ENCODE data around the gene ESRRG.

ESRRG gene

DNA sequence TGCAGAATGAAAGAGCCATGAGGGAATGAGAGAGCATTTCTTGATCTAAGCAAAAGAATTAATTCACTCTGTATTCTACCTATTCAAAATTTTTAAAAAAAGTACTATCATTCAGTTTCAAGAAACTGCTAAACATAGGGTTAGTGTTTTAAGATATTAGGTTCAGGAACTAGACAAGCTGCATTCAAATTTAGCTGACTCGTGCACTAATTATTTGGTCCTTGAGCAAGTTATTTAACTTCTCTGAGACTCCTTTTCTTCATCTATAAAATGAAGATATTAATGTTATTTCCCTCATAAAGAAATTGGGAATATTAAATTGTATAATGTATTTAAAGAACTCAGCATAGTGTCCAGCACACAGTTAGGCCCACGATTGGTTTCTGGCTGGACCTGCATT is 225.0 kb downstream of the ESRRG start:
- Histone ChIP-seq H3K4me3 (ENCODE audit: low read length) (no peak overlapping the region), H3K27me3 (ENCODE audit: control insufficient read depth, insufficient read depth, low read length) (no peaks in the 10 kb centered on the region), H3K36me3 (ENCODE audit: insufficient read depth, low read length) (no peaks in the 10 kb centered on the region), H3K4me1 (ENCODE audit: control insufficient read depth, insufficient read depth, low read length) (no peaks in the 10 kb centered on the region), H3K9ac (ENCODE audit: low read depth, low read length) (no peak overlapping the region), H3K9me3 (replicated peaks; ENCODE audit: low read length) (no peaks in the 10 kb centered on the region), H3K4me2 (ENCODE audit: low read length) (no peak overlapping the region)

- Histone ChIP-seq H3K4me2 (ENCODE audit: low read length) (no peak overlapping the region), H3K9ac (ENCODE audit: low read depth, low read length) (no peak overlapping the region), H3K9me3 (replicated peaks; ENCODE audit: low read length) (no peaks in the 10 kb centered on the region), H3K4me1 (ENCODE audit: control insufficient read depth, insufficient read depth, low read length) (no peaks in the 10 kb centered on the region), H3K27me3 (ENCODE audit: control insufficient read depth, insufficient read depth, low read length) (no peaks in the 10 kb centered on the region), H3K36me3 (ENCODE audit: insufficient read depth, low read length) (no peaks in the 10 kb centered on the region), H3K4me3 (ENCODE audit: low read length) (no peak overlapping the region)
Observed at GRCh38 chr1:216485042-216485441, 238.2 kb downstream of the ESRRG start.

DNA sequence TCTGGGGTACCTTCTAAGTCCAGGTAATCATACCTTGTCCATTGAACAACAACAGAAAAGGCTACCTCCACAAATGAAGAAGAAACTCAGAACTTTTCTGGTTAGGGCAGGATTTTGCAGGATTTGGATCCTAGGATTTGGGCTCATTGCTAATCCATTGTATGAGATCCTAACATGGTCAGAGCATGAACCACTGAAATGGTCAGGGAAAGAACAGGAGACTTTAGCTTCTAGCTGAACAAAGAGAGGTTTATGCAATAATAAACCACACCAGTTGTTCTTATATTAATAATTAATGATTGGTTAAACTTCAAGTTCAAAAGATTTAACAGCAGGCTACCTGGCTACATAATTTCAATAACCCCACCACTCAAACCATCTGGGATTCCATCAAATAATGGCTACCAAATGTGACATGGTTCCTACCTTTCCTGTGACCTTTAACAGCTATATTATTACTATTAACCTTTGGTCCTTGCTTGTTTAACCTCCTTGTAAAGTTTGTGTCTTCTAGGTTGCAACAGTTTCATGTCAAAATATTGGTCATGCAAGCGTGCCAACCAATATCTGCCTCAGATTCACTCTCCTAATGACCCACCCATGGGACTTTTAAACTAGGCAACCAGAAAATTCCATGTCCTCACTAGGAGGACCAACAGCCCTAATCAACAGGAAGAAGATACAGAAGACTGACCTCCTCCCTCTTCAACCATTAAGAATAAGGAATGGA is 239.4 kb downstream of the ESRRG start:
- H3K4me1 ChIP-seq (ENCODE audit: control insufficient read depth, insufficient read depth, low read length): no peaks in the 10 kb centered on the region
- no peaks in the 10 kb centered on the region for H3K27me3 ChIP-seq (ENCODE audit: control insufficient read depth, insufficient read depth, low read length)
- no peak overlapping the region for H3K4me3 ChIP-seq (ENCODE audit: low read length)
- no peak overlapping the region for H3K9ac ChIP-seq (ENCODE audit: low read depth, low read length)
- H3K9me3 ChIP-seq (replicated peaks; ENCODE audit: low read length): no peaks in the 10 kb centered on the region
- H3K4me2 ChIP-seq (ENCODE audit: low read length): no peak overlapping the region
- no peaks in the 10 kb centered on the region for H3K36me3 ChIP-seq (ENCODE audit: insufficient read depth, low read length)

GRCh38 chr1:216482620-216483019 is 240.6 kb downstream of the ESRRG start:
- no peak overlapping the region for H3K4me2 ChIP-seq (ENCODE audit: low read length)
- no peaks in the 10 kb centered on the region for H3K36me3 ChIP-seq (ENCODE audit: insufficient read depth, low read length)
- no peak overlapping the region for H3K9ac ChIP-seq (ENCODE audit: low read depth, low read length)
- no peak overlapping the region for H3K4me3 ChIP-seq (ENCODE audit: low read length)
- H3K4me1 ChIP-seq (ENCODE audit: control insufficient read depth, insufficient read depth, low read length): no peaks in the 10 kb centered on the region
- H3K27me3 ChIP-seq (ENCODE audit: control insufficient read depth, insufficient read depth, low read length): no peaks in the 10 kb centered on the region
- H3K9me3 ChIP-seq (replicated peaks; ENCODE audit: low read length): no peaks in the 10 kb centered on the region

GRCh38 chr1:216478238-216478637 is 245.0 kb downstream of the ESRRG start:
- H3K4me2 ChIP-seq (ENCODE audit: low read length): no peak overlapping the region
- no peaks in the 10 kb centered on the region for H3K36me3 ChIP-seq (ENCODE audit: insufficient read depth, low read length)
- no peak overlapping the region for H3K4me3 ChIP-seq (ENCODE audit: low read length)

DNA sequence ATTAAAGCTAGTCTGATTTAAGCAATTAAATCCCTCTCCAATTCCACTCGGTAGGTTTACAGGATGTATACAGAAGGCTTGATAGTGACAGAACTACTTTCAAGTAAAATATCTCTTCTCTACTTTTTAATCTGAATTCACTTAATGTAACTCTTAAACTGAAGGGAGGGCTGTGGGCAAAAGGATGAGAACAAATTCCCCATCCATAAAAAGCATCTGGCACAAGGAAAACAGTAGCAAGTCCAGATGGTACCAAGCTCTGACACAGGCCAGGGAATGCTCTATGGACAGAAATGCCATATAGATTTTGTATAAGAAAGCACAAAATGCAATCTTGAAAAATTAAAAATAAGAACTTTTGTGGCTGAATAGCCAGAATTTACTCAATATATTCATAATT is 246.9 kb downstream of the ESRRG start:
- H3K4me1 ChIP-seq (ENCODE audit: control insufficient read depth, insufficient read depth, low read length): no peaks in the 10 kb centered on the region
- H3K9me3 ChIP-seq (replicated peaks; ENCODE audit: low read length): no peaks in the 10 kb centered on the region
- no peaks in the 10 kb centered on the region for H3K27me3 ChIP-seq (ENCODE audit: control insufficient read depth, insufficient read depth, low read length)
- no peak overlapping the region for H3K4me2 ChIP-seq (ENCODE audit: low read length)
- H3K36me3 ChIP-seq (ENCODE audit: insufficient read depth, low read length): no peaks in the 10 kb centered on the region
- no peak overlapping the region for H3K4me3 ChIP-seq (ENCODE audit: low read length)
- H3K9ac ChIP-seq (ENCODE audit: low read depth, low read length): no peak overlapping the region

More at GRCh38 chr1:216478238-216478637, 245.0 kb downstream of the ESRRG start:
- no peak overlapping the region for H3K9ac ChIP-seq (ENCODE audit: low read depth, low read length)
- no peaks in the 10 kb centered on the region for H3K27me3 ChIP-seq (ENCODE audit: control insufficient read depth, insufficient read depth, low read length)
- H3K4me1 ChIP-seq (ENCODE audit: control insufficient read depth, insufficient read depth, low read length): no peaks in the 10 kb centered on the region
- no peaks in the 10 kb centered on the region for H3K9me3 ChIP-seq (replicated peaks; ENCODE audit: low read length)

GRCh38 chr1:216475659-216476276 is 247.5 kb downstream of the ESRRG start:
- H3K9me3 ChIP-seq (replicated peaks; ENCODE audit: low read length): no peaks in the 10 kb centered on the region
- H3K9ac ChIP-seq (ENCODE audit: low read depth, low read length): no peak overlapping the region
- no peak overlapping the region for H3K4me2 ChIP-seq (ENCODE audit: low read length)
- no peaks in the 10 kb centered on the region for H3K36me3 ChIP-seq (ENCODE audit: insufficient read depth, low read length)
- H3K27me3 ChIP-seq (ENCODE audit: control insufficient read depth, insufficient read depth, low read length): no peaks in the 10 kb centered on the region
- no peak overlapping the region for H3K4me3 ChIP-seq (ENCODE audit: low read length)
- no peaks in the 10 kb centered on the region for H3K4me1 ChIP-seq (ENCODE audit: control insufficient read depth, insufficient read depth, low read length)

DNA sequence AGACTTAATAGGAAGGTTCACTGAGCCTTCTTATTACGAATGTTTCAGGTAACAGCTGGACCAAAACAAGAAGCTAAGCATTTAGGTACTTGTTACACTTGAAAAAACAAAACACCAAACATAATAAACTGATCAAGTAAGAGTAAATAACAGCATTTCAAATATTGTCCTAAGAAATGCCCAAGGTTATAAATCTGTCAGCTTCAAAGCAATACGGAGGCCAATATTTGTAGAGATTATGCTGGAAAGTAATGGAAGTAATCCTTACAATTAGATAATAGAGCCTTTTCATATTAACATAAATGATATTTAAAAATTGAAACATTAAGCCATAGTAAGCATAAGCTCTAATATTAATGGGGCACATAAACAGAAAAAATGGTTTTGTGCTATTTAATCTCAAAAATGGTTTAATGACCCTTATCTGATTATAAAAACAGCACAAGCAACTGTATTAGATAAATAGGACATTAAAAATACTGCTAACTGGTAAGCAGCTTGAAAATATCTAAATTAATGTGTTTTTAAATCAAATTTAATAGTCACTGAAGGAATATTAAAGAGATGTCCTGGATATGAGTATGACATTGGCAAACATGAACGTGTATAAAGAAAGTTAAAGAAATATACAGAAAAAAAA is 256.9 kb downstream of the ESRRG start:
- no peak overlapping the region for H3K4me3 ChIP-seq (ENCODE audit: low read length)
- H3K36me3 ChIP-seq (ENCODE audit: insufficient read depth, low read length): no peaks in the 10 kb centered on the region
- no peak overlapping the region for H3K4me2 ChIP-seq (ENCODE audit: low read length)
- no peak overlapping the region for H3K9ac ChIP-seq (ENCODE audit: low read depth, low read length)
- no peaks in the 10 kb centered on the region for H3K27me3 ChIP-seq (ENCODE audit: control insufficient read depth, insufficient read depth, low read length)
- H3K4me1 ChIP-seq (ENCODE audit: control insufficient read depth, insufficient read depth, low read length): peaks cover 34% of the 10 kb centered on the region
- H3K9me3 ChIP-seq (replicated peaks; ENCODE audit: low read length): no peaks in the 10 kb centered on the region

GRCh38 chr1:216464489-216464888 is 258.7 kb downstream of the ESRRG start:
- peaks cover 39% of the 10 kb centered on the region for H3K4me1 ChIP-seq (ENCODE audit: control insufficient read depth, insufficient read depth, low read length)
- H3K36me3 ChIP-seq (ENCODE audit: insufficient read depth, low read length): no peaks in the 10 kb centered on the region
- H3K27me3 ChIP-seq (ENCODE audit: control insufficient read depth, insufficient read depth, low read length): no peaks in the 10 kb centered on the region
- H3K9me3 ChIP-seq (replicated peaks; ENCODE audit: low read length): no peaks in the 10 kb centered on the region
- no peak overlapping the region for H3K9ac ChIP-seq (ENCODE audit: low read depth, low read length)
- H3K4me3 ChIP-seq (ENCODE audit: low read length): no peak overlapping the region
- no peak overlapping the region for H3K4me2 ChIP-seq (ENCODE audit: low read length)

- H3K4me2 ChIP-seq (ENCODE audit: low read length): no peak overlapping the region
- H3K9me3 ChIP-seq (replicated peaks; ENCODE audit: low read length): no peaks in the 10 kb centered on the region
- no peak overlapping the region for H3K4me3 ChIP-seq (ENCODE audit: low read length)
- H3K9ac ChIP-seq (ENCODE audit: low read depth, low read length): no peak overlapping the region
- no peaks in the 10 kb centered on the region for H3K27me3 ChIP-seq (ENCODE audit: control insufficient read depth, insufficient read depth, low read length)
- no peaks in the 10 kb centered on the region for H3K36me3 ChIP-seq (ENCODE audit: insufficient read depth, low read length)
- peaks cover 54% of the 10 kb centered on the region for H3K4me1 ChIP-seq (ENCODE audit: control insufficient read depth, insufficient read depth, low read length)
Observed at GRCh38 chr1:216462066-216462775, 261.0 kb downstream of the ESRRG start.

DNA sequence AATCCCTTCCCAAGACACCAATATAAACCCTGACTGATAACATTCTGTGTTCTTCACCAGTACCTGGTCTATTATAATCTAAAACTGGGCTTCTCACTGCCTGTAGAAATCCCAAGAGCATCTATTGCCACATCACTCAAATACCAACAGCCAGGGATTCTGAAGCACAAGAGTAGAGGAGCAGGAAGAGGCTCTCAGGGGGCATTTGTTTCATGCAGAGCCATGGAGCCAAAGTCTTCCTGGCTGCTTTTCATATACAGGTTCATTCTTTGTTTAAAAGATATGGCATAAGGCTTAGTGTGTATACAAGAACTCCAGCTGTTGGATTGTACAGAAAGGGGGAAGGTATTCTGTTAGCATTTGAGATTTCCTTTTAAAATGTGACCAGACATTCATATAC is 261.8 kb downstream of the ESRRG start:
- Histone ChIP-seq H3K4me3 (ENCODE audit: low read length) (no peak overlapping the region), H3K36me3 (ENCODE audit: insufficient read depth, low read length) (no peaks in the 10 kb centered on the region), H3K9ac (ENCODE audit: low read depth, low read length) (no peak overlapping the region)

More for the DNA sequence above, 261.8 kb downstream of the ESRRG start:
- Histone ChIP-seq H3K4me2 (ENCODE audit: low read length) (no peak overlapping the region), H3K4me1 (ENCODE audit: control insufficient read depth, insufficient read depth, low read length) (peaks cover 60% of the 10 kb centered on the region), H3K9me3 (replicated peaks; ENCODE audit: low read length) (no peaks in the 10 kb centered on the region), H3K27me3 (ENCODE audit: control insufficient read depth, insufficient read depth, low read length) (no peaks in the 10 kb centered on the region)

All from skeletal muscle satellite cell (primary cell).